H1 (cell line): ENCODE results near the gene RCE1. TPM values are rescaled to one million over a fixed set of nuclear protein-coding genes. Genes with fewer than 3 reads are reported as not detected.

ENCODE experiments used
- CTCF ChIA-PET: fragments of 300-600 bp; sonication (Branson Sonifier 250); formaldehyde crosslinking; loops from one replicate; lab custom pipeline; 2021; ENCODE audit not compliant: partially characterized antibody; lab: Charles Lee
- POLR2A ChIA-PET: fragments of 300-600 bp; sonication (Branson Sonifier 250); formaldehyde crosslinking; loops from one replicate; lab custom pipeline; 2021; ENCODE audit warnings: inconsistent platforms; ENCODE audit not compliant: partially characterized antibody; lab: Charles Lee
- DNase-seq, 2 experiments: peaks; one replicate each; pipeline versions ENCODE4 v3.0.0 to v3.0.0-alpha.2; 2010 to 2022; ENCODE audit warnings: low spot score in 2 of 2, low read depth in 1 of 2, mixed read lengths in 1 of 2
- FAIRE-seq: peaks from 2 replicates; lab custom pipeline; 2011; peaks lifted over from hg19 to GRCh38; lab: Jason Lieb, UNC
- H2AFZ ChIP-seq: 2 replicates; pipeline ENCODE4 v1.8.1; 2012; ENCODE audit warnings: low read length, inconsistent platforms
- H2AK5ac ChIP-seq: 2 replicates; pipeline ENCODE4 v1.6.1; 2013; ENCODE audit warnings: low read depth, low read length
- H2BK120ac ChIP-seq: replicated peaks from 2 replicates; pipeline ENCODE3; 2013; ENCODE audit warnings: low read depth, low read length, inconsistent platforms
- H2BK12ac ChIP-seq: 2 replicates; pipeline ENCODE4 v1.6.1; 2013; ENCODE audit warnings: low read depth, low read length
- H2BK15ac ChIP-seq: 2 replicates; pipeline ENCODE4 v1.6.1; 2013; ENCODE audit warnings: low read length
- H2BK20ac ChIP-seq: 2 replicates; pipeline ENCODE4 v1.6.1; 2013; ENCODE audit warnings: low read length
- H2BK5ac ChIP-seq: 2 replicates; pipeline ENCODE4 v1.6.1; 2013; ENCODE audit warnings: low read depth, low read length
- H3K14ac ChIP-seq: 2 replicates; pipeline ENCODE4 v1.6.1; 2013; ENCODE audit warnings: inconsistent platforms; ENCODE audit not compliant: insufficient read length
- H3K18ac ChIP-seq: 2 replicates; pipeline ENCODE4 v1.6.1; 2013; ENCODE audit warnings: low read length; ENCODE audit errors: extremely low read depth
- H3K23ac ChIP-seq: 2 replicates; pipeline ENCODE4 v1.6.1; 2013; ENCODE audit warnings: inconsistent platforms; ENCODE audit not compliant: insufficient read length
- H3K23me2 ChIP-seq: 2 replicates; pipeline ENCODE4 v1.6.1; 2013; ENCODE audit warnings: low read depth, low read length
- H3K27ac ChIP-seq: 2 replicates; pipeline ENCODE4 v1.6.1; 2011; ENCODE audit warnings: low read depth, low read length, inconsistent platforms
- H3K27me3 ChIP-seq, 4 experiments: replicated peaks in 1 of 4; 1 replicate in 1 of 4; 2 replicates in 3 of 4; pipeline versions ENCODE4 v1.6.1 to v1.8.1; 2011 to 2013; ENCODE audit warnings: low read length in 3 of 4, mild to moderate bottlenecking in 3 of 4, inconsistent platforms in 2 of 4, mixed read lengths in 2 of 4, moderate library complexity in 1 of 4; ENCODE audit not compliant: control insufficient read depth in 3 of 4, insufficient read depth in 3 of 4; ENCODE audit errors: extremely low read depth in 1 of 4
- H3K36me3 ChIP-seq, 4 experiments: 2 replicates each; pipeline versions ENCODE4 v1.6.1 to v1.8.1; 2011 to 2013; ENCODE audit warnings: mild to moderate bottlenecking in 4 of 4, low read length in 3 of 4, moderate library complexity in 2 of 4, control low read depth in 1 of 4, inconsistent platforms in 1 of 4; ENCODE audit not compliant: insufficient read depth in 4 of 4, control insufficient read depth in 2 of 4
- H3K4ac ChIP-seq: replicated peaks from 2 replicates; pipeline ENCODE3; 2013; ENCODE audit warnings: low read length, low read depth, mixed read lengths, inconsistent platforms; ENCODE audit not compliant: insufficient read length
- H3K4me1 ChIP-seq, 4 experiments: replicated peaks in 1 of 4; 1 replicate in 1 of 4; 2 replicates in 3 of 4; pipeline versions ENCODE4 v1.6.1 to v1.8.1; 2011 to 2013; ENCODE audit warnings: low read length in 3 of 4, inconsistent platforms in 2 of 4, mixed read lengths in 1 of 4; ENCODE audit not compliant: insufficient read depth in 4 of 4, control insufficient read depth in 3 of 4
- H3K4me2 ChIP-seq, 2 experiments: 2 replicates each; pipeline versions ENCODE4 v1.6.1 to v1.8.1; 2011 to 2013; ENCODE audit warnings: low read depth in 2 of 2, low read length in 2 of 2, control low read depth in 1 of 2, inconsistent platforms in 1 of 2, mild to moderate bottlenecking in 1 of 2; ENCODE audit not compliant: insufficient read depth in 1 of 2
- H3K4me3 ChIP-seq, 4 experiments: fragments of 200-600, 300-600 bp in 1 of 4; sonication (generic), shearing (Covaris generic), sonication (Bioruptor Twin) in 1 of 4; 2 replicates each; pipeline versions ENCODE4 v1.5.1 to v1.8.1; 2011 to 2016; ENCODE audit warnings: low read length in 4 of 4, low read depth in 3 of 4, control low read depth in 2 of 4, inconsistent platforms in 2 of 4, mild to moderate bottlenecking in 2 of 4, mixed read lengths in 1 of 4, moderate library complexity in 1 of 4; ENCODE audit not compliant: insufficient read depth in 2 of 4; ENCODE audit errors: extremely low read depth in 1 of 4
- H3K56ac ChIP-seq: replicated peaks from 2 replicates; pipeline ENCODE3; 2013; ENCODE audit warnings: low read depth, mild to moderate bottlenecking, mixed read lengths, low read length, inconsistent platforms; ENCODE audit not compliant: insufficient read length
- H3K79me1 ChIP-seq: 2 replicates; pipeline ENCODE4 v1.6.1; 2013; ENCODE audit warnings: low read depth, low read length, control low read depth
- H3K79me2 ChIP-seq, 2 experiments: 2 replicates each; pipeline versions ENCODE4 v1.6.1 to v1.8.1; 2012 to 2013; ENCODE audit warnings: low read length in 2 of 2, mild to moderate bottlenecking in 2 of 2, inconsistent platforms in 1 of 2; ENCODE audit not compliant: insufficient read depth in 2 of 2, control insufficient read depth in 1 of 2
- H3K9ac ChIP-seq, 4 experiments: replicated peaks in 1 of 4; 1 replicate in 1 of 4; 2 replicates in 3 of 4; pipeline versions ENCODE4 v1.6.1 to v1.8.1; 2011 to 2013; ENCODE audit warnings: low read depth in 3 of 4, low read length in 3 of 4, control low read depth in 2 of 4, mild to moderate bottlenecking in 2 of 4, moderate library complexity in 2 of 4, inconsistent platforms in 1 of 4; ENCODE audit errors: extremely low read depth in 1 of 4
- H3K9me3 ChIP-seq, 2 experiments: 2 replicates each; pipeline versions ENCODE4 v1.6.1 to v1.8.1; 2012 to 2013; ENCODE audit warnings: mild to moderate bottlenecking in 2 of 2, moderate library complexity in 2 of 2, control low read depth in 1 of 2, inconsistent platforms in 1 of 2, low read depth in 1 of 2, low read length in 1 of 2, mixed read lengths in 1 of 2; ENCODE audit not compliant: insufficient read depth in 2 of 2
- H4K20me1 ChIP-seq, 2 experiments: replicated peaks in 1 of 2; 2 replicates each; pipeline versions ENCODE3 to v1.8.1; 2011 to 2013; ENCODE audit warnings: inconsistent platforms in 2 of 2, low read length in 2 of 2, mild to moderate bottlenecking in 1 of 2; ENCODE audit not compliant: insufficient read depth in 2 of 2, control insufficient read depth in 1 of 2
- H4K5ac ChIP-seq: 2 replicates; pipeline ENCODE4 v1.6.1; 2013; ENCODE audit warnings: low read length, low read depth, mixed read lengths, inconsistent platforms; ENCODE audit not compliant: insufficient read length
- H4K8ac ChIP-seq: 2 replicates; pipeline ENCODE4 v1.8.0; 2013; ENCODE audit warnings: mild to moderate bottlenecking, moderate library complexity, low read length, inconsistent platforms; ENCODE audit not compliant: insufficient read depth; ENCODE audit errors: extremely low read depth
- H4K91ac ChIP-seq: replicated peaks from 2 replicates; pipeline ENCODE3; 2013; ENCODE audit warnings: low read length, mixed read lengths, inconsistent platforms; ENCODE audit not compliant: insufficient read length
- BRCA1 ChIP-seq: IDR thresholded peaks from 2 replicates; pipeline ENCODE4 v1.6.1; 2012; ENCODE audit warnings: low read depth, low read length, improper control_type of control experiment
- CBX8 ChIP-seq: fragments of 300-800, 300-1000 bp; sonication (generic); IDR thresholded peaks from 2 replicates; pipeline ENCODE4 v1.7.1; 2016; ENCODE audit warnings: low read depth, low read length, borderline replicate concordance
- CHD1 ChIP-seq: IDR thresholded peaks from 2 replicates; pipeline ENCODE4 v1.6.1; 2012; ENCODE audit warnings: low read depth, low read length, improper control_type of control experiment
- FOSL1 ChIP-seq: IDR thresholded peaks from 2 replicates; pipeline ENCODE4 v1.6.1; 2011; ENCODE audit warnings: mild to moderate bottlenecking, low read depth, low read length, moderate library complexity; ENCODE audit not compliant: insufficient read depth
- HDAC2 ChIP-seq, 2 experiments: fragments of 300-600 bp in 1 of 2; sonication (generic) in 1 of 2; IDR thresholded peaks; 2 replicates each; pipeline ENCODE4 v1.6.1; 2011 to 2012; ENCODE audit warnings: low read depth in 2 of 2, low read length in 2 of 2, mild to moderate bottlenecking in 2 of 2, moderate library complexity in 2 of 2, borderline replicate concordance in 1 of 2, inconsistent platforms in 1 of 2
- KDM4A ChIP-seq: IDR thresholded peaks from one replicate; pipeline ENCODE4 v1.7.1; 2012; ENCODE audit warnings: low read depth, mild to moderate bottlenecking, moderate library complexity, low read length, inconsistent platforms; ENCODE audit not compliant: severe bottlenecking
- NRF1 ChIP-seq: IDR thresholded peaks from 2 replicates; pipeline ENCODE4 v1.6.1; 2011; ENCODE audit warnings: mild to moderate bottlenecking, low read depth, low read length, improper control_type of control experiment
- SIN3A ChIP-seq, 2 experiments: IDR thresholded peaks in 1 of 2; conservative IDR thresholded peaks in 1 of 2; 2 replicates each; pipeline ENCODE4 v1.6.1; 2011 to 2012; ENCODE audit warnings: low read length in 2 of 2, improper control_type of control experiment in 1 of 2, low read depth in 1 of 2, mild to moderate bottlenecking in 1 of 2
- SP1 ChIP-seq: IDR thresholded peaks from 2 replicates; pipeline ENCODE4 v1.6.1; 2011; ENCODE audit warnings: low read depth, low read length
- TAF7 ChIP-seq: optimal IDR thresholded peaks from 2 replicates; pipeline ENCODE3; 2011; ENCODE audit warnings: low read depth, mild to moderate bottlenecking, inconsistent platforms, low read length, moderate library complexity, borderline replicate concordance
- TBP ChIP-seq: IDR thresholded peaks from 2 replicates; pipeline ENCODE4 v1.6.1; 2011; ENCODE audit warnings: low read depth, low read length, improper control_type of control experiment
- WGBS, 2 experiments: shearing (Covaris generic) in 1 of 2; methylation state at CpG; one replicate each; pipeline versions ENCODE4 v1.1.6 to v1.1.7; 2013 to 2015; ENCODE audit warnings: low lambda C conversion rate in 2 of 2, mixed read lengths in 2 of 2, inconsistent platforms in 1 of 2, low coverage in 1 of 2, missing lambda C conversion rate in 1 of 2; ENCODE audit not compliant: insufficient replicate concordance in 2 of 2, insufficient coverage in 1 of 2, insufficient read length in 1 of 2; ENCODE audit errors: extremely low coverage in 1 of 2, missing lambda C conversion rate in 1 of 2; 5-methylcytosine and 5-hydroxymethylcytosine counted together
- polyA plus RNA-seq, 7 experiments: library from polyadenylated mRNA; depleted of rRNA in 3 of 7; stranded (reverse) in 5 of 7; unstranded in 2 of 7; fragments of >200 nt in 5 of 7; fragments of 200-250 nt in 2 of 7; gene quantifications; 1 replicate in 5 of 7; 2 replicates in 1 of 7; 4 replicates in 1 of 7; pipeline versions ENCODE4 v1.2.1 to v1.2.3, GENCODE V29; 2011 to 2013; ENCODE audit warnings: missing spikeins in 2 of 7, mixed read lengths in 2 of 7
- total RNA-seq: library from RNA; stranded (reverse); fragmentation: NEBNext Ultra II Directional; extraction: Animal tissue kit (Norgen Biotek cat#: 25700); gene quantifications from 2 replicates; pipeline ENCODE4 v1.2.1, GENCODE V29; 2021

The RCE1 gene
- total and polyA plus RNA-seq, 2 of the 8 experiments (the other 6 are each of a cell fraction or from before 2014, with no cell fraction given): 35.8 to 84.8 TPM

GRCh38 chr11:66870616-66871520 lies 27.6 kb downstream of the RCE1 start:
- no peak overlapping the region for H3K23ac ChIP-seq
- H3K18ac ChIP-seq: no peak overlapping the region
- 89% methylated on average over 36 of the region's 39 CpGs; no CpG with 5 or more reads in 1 of the 2 experiments for WGBS, 2 experiments
- no peak for TF ChIP-seq CHD1
- no peak for TF ChIP-seq NRF1
- TF ChIP-seq CBX8: no peak
- no peak for TF ChIP-seq SP1
- no peak for TF ChIP-seq SIN3A (conservative IDR thresholded peaks at IDR 0.05 in 1 of 2, IDR thresholded peaks at IDR 0.05 in 1 of 2; ENCODE audit: low read depth in 1 of 2, low read length in 2 of 2)
- TF ChIP-seq BRCA1: no peak
- TF ChIP-seq FOSL1: no peak
- no peak for TF ChIP-seq KDM4A
- TF ChIP-seq TBP: no peak
- TF ChIP-seq HDAC2 (IDR thresholded peaks at IDR 0.05; ENCODE audit: borderline replicate concordance in 1 of 2, low read depth in 2 of 2, low read length in 2 of 2): no peak
- TF ChIP-seq TAF7: no peak
- H4K5ac ChIP-seq: no peak overlapping the region
- no peak overlapping the region for H3K14ac ChIP-seq
- no peaks in the 10 kb centered on the region for H3K27me3 ChIP-seq
- no peak overlapping the region for H3K9ac ChIP-seq
- H3K27ac ChIP-seq: no peak overlapping the region
- peaks cover 0 to 2% of the 10 kb centered on the region in 2 experiments for H4K20me1 ChIP-seq
- no peak overlapping the region for H2BK5ac ChIP-seq
- DNase-seq (no peak), FAIRE-seq (no peak)
- no peaks in the 10 kb centered on the region for H3K9me3 ChIP-seq
- H4K8ac ChIP-seq: no peak overlapping the region
- H2BK20ac ChIP-seq: no peak overlapping the region
- no peak overlapping the region for H3K4me2 ChIP-seq
- no peak overlapping the region for H2BK120ac ChIP-seq
- ChIA-PET CTCF (interaction anchor here (1.0 to 13.8 kb wide), 8 partner anchors 10 to 105 kb away, joined by 3 to 199 read pairs (median 8); partner anchors contain the start of gene RCE1), POLR2A (interaction anchor here (0.9 to 1.0 kb wide), 2 partner anchors 13 to 87 kb away, joined by 3 read pairs; no protein-coding TSS in a partner anchor)
- H3K23me2 ChIP-seq: no peaks in the 10 kb centered on the region
- H3K79me1 ChIP-seq: no peaks in the 10 kb centered on the region; the same call in 1 of the 2 replicates
- peaks cover 0 to 12% (median 2%) of the 10 kb centered on the region in 4 experiments; a peak in 5 of 7 replicates for H3K4me1 ChIP-seq
- H3K56ac ChIP-seq: no peak overlapping the region
- no peak overlapping the region for H3K4ac ChIP-seq
- H2BK15ac ChIP-seq: no peak overlapping the region
- no peak overlapping the region for H4K91ac ChIP-seq
- no peak overlapping the region for H2AFZ ChIP-seq
- H2BK12ac ChIP-seq: no peak overlapping the region
- no peaks in the 10 kb centered on the region for H3K79me2 ChIP-seq
- 0 out of 8 replicates have a peak, but pooled peaks cover 0 to 2% (median 0%) of the 10 kb centered on the region in 4 experiments for H3K36me3 ChIP-seq
- H3K4me3 ChIP-seq: no peak overlapping the region
- H2AK5ac ChIP-seq: no peak overlapping the region
